Mesenteric fat pad (tissue), 1 donor: ENCODE measurements around the gene TNFRSF11A. TPM values are rescaled to one million over a fixed set of nuclear protein-coding genes. Genes with fewer than 3 reads are reported as not detected.

Experiments
- DNase-seq: peaks from one replicate; pipeline ENCODE4 v3.0.0-alpha.2; 2020; ENCODE audit warnings: low spot score
- long read RNA-seq: library from polyadenylated mRNA; unstranded; transcript quantifications from one replicate; pipeline ENCODE4 v2.0.0, GENCODE V29; 2020
- total RNA-seq: library from RNA; stranded (reverse); fragmentation: NEBNext Ultra II Directional; extraction: Animal tissue kit (Norgen Biotek cat#: 25700); gene quantifications from one replicate; pipeline ENCODE4 v1.2.1, GENCODE V29; 2021
- donor health status: DM: yes; HTN: yes; CAD: no.

Gene TNFRSF11A
- 17.1 TPM for total RNA-seq
- long read RNA-seq, partial matches to known transcripts: 3 of 3 reads
- long read RNA-seq, other reads (novel, unspliced or antisense): 0 of 3 reads

DNA sequence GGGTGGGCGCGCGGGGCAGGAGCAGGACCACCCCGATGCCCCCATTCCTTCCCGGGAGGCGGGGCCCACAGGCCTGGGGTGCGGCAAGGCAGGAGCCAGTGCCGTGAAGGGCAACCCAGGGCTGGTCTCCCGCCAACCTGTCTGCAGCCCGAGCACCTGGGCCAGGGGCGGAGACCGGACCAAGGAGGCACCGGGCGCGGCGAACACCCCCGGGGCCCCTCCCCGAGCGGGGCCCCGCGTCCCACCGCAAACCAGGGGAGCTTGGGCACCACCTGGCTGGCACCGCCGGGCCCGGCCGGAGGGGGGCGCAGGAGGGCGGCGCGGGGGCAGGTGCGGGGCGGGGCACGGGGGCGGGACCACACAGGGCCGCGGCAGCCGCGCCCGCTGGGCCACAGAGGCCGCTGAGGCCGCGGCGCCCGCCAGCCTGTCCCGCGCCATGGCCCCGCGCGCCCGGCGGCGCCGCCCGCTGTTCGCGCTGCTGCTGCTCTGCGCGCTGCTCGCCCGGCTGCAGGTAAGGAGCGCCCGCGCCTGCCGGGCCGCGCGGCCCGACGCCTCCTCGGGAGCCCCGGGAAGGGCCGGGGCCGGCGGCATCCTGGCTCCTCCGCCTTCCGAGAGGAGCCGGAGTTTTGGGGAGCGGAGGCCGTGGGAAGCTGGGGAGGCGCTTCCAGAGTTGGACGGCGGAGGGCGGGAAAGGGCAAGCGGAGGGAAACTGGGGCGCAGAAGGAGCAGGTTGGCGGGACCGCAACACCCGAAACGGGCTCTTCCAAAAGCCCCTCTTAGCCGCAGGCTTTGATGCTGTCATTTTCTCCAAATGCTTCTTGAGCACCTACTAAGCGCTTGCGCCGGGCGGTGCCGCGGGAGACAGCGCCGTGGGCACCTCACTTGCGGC, at the start of gene TNFRSF11A:
TNFRSF11A (plus strand) TSS at position 394 of the 889 bp plus-strand sequence; CDS start at position 437, 43 bp downstream.
- no peak for DNase-seq

DNA sequence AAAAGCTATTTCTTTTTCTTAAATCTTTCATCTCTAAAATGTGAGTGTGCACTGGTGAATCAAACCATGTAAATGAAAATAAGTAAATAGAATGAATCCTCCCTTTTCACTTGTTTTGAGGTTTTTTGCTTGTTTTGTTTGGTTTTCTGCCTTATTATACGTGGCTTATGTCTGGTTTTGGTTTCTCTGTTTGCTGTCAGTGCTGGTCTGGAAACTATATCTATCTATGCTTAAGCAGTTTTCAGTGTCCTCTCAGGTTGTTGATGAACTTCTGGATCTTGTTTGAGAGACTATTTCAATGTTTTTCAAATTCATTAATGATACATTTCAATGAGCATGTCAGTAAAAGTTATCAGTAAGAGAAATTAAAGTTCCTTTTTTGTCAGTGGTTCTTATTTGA, 48.1 kb upstream of the TNFRSF11A start:
- DNase-seq: no peak

DNA sequence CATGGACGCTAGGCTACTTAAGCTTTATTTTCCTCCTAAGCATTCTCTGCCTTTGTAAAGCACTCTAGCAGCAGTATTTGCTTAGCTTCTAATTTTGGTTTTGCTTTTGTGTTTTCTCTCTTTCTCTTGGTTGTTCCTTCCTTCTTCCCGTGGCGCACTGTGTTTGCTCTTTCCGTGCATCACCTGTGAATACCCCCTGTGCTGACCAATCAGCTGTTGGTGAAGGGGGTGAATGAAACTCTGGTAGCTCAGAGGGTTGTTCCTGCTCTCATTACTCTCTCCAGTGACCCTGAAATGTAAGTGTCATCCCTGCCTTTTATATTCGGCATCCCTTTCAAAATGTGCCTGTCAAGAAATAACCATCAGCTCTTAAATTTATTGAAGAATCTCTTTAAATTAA, 45.5 kb upstream of the TNFRSF11A start:
- no peak for DNase-seq

DNA sequence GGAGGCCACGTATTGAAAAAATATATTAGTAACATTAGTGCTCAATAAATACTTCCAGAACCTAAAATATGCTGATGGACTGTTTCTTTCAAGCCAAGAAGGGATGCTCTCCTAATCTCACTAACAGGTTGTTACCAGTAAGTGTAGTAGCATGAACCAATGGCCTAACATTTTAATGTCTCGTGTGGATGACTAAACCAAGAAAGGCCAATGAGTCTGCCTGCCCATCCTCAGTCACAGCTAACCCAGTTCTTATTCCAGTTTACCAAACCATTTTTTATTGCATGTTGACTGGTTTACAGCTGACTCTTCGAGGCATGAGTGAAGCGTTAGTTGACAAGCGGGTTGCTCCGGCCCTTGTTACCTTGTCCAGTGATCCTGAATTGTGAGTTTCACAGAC, 45.1 kb upstream of the TNFRSF11A start:
- no peak for DNase-seq

DNA sequence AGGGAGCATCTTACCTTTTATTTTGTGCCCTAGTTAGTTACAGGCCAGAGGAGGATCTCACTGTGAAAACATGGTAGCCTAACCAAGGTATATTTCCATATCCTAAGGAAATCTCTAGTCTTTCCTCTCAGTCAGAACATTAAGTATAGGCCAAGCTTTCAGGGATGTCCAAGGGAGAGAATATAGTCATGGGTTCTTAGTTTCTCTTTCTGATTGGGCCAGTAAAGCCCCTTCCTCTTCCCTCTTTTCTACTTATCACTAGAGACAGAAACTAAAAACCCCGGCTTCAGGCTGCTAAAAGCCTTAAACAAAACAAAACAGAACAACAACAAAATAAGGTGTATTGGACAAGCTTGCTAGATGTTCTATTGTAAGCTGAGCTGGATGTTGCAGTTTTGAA, 44.3 kb upstream of the TNFRSF11A start:
- DNase-seq: no peak

DNA sequence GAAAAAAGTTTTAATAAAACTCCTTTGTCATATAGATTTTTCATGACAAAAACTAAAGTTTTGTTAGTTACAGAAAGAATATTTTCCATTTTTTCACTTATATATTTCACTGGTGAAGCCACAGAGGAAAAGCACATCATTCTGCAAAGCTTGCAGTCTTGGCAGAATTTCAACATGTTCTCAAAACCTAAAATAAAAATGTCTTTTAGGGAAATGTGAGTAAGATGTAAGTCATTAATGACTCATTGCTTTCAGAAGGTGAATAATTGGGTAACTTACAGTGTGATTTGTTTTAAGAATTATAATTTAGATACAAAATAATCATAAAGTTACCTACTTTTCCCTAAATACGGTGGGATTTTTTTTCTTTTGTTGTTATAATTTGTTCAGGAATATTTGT, 43.4 kb upstream of the TNFRSF11A start:
- no peak for DNase-seq

DNA sequence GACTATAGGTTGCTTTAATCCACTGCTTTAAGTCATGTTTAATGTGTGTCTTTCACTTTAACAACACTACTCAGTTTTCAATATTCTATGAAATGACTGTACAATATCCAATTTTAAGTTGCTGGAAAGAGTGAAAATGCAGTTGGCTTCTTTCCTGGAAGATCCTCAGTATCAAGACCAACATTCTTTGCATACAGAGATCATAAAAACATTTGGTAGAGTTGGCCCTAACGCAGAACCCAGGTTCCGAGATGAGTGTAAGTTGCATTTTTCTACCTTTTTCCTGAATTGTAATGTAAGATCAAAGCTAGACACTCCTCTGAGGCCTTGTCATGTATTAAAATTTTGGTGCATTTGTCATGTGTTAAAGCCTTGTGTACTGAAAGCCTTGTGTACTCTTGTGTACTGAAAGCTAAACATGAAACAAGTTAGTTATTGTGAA, 42.9 kb upstream of the TNFRSF11A start:
- no peak for DNase-seq

DNA sequence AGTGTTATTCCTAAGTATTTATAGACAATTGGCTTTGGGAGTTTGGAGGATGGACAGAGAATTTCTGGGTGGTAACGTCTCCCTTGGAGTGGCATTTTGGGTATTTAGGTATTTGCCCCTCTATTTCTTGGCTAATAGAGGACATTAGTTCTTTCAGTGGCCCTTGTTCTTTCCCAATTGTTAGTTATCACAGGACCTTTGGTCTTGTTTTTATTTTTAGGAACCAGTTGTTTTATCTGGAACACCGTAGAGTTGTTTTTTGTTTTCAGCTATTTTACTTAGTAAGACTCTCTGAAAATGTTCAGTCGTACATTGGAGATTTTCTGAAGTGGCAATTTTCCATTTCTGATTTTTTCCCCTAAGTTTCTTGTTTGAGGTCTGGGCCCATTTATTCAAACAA, 40.5 kb upstream of the TNFRSF11A start:
- DNase-seq: no peak

DNA sequence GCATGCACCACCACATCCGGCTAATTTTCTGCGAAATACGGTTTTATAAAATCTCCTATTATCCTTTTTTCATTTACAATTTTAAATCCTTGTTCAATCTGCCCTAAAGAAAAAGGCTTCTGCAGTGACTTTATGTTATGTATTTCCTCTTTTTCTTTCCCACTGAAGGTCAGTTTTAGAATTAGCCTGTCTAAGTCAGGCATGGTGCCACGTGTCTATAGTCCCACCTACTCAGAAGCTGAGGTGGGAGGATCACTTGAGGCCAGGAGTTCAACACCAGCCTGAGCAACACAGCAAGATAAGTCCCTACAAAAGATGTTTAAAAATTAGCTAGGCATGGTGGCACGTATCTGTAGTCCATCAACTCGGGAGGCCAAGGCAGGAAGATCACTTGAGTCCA, 39.8 kb upstream of the TNFRSF11A start:
- DNase-seq: no peak

DNA sequence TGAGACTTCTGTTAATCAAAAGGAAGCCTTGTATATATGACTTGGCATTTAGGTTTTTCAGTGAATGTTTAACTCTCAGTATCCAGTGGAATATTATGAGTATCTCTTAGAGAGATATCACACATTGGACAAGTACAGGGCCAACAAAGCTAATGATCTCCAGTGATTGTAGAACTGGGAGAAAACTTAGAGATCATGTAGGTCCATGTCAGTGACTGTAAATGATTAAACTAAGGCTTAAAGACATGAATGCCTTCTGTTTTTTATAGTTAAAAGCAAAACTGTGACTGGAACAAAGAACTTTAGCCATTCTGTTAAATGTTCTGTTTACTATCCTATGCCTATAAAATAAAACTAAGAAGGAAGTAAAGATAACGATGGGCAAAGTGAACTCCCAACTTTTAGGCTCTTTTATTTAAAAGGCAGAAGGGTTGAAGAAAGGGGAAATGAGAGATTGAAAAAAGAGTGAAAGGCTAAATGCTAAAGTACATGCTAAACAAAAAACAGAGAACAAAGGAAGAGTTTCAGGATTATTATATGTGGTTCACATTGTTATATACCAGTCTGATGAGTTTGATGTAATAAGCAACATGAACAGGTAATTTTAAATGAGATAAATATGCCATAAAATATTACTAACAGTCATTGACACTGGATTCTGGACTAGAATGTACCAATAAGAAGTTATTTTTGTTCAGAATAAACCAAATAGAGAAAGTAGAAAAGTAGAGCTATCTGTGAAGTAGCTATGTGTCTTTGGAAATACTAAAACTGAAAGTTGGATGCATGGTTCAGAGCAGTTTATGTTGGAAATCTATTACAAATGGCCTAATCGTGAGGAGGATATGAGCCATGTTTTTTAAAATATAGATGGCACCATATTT, 37.1 kb upstream of the TNFRSF11A start:
- DNase-seq: no peak

DNA sequence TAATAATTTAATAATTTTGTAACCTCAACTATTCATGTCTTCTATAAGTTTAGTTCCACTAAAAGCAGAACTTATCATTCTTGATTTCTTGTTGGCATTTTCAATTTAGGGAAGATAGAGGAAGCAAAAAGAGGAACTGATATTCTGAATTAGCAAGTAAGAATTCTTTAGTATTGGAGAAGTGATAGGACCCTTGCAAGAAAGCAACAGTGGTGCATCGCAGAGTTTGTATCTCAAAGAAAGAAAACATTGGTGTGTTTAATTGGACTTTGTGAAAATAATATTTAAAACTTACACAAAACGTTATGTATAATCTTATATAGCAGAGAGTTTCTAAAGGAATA, 36.5 kb upstream of the TNFRSF11A start:
- DNase-seq: no peak

- DNase-seq: no peak
These were observed 36.1 kb upstream of the TNFRSF11A start for GRCh38 chr18:62289047-62289446.

- no peak for DNase-seq
These were observed 31.0 kb upstream of the TNFRSF11A start for GRCh38 chr18:62294073-62294472.

GRCh38 chr18:62300359-62300963, 24.6 kb upstream of the TNFRSF11A start:
- DNase-seq: no peak

- DNase-seq: no peak
These were observed 23.8 kb upstream of the TNFRSF11A start for GRCh38 chr18:62301322-62301721.

DNA sequence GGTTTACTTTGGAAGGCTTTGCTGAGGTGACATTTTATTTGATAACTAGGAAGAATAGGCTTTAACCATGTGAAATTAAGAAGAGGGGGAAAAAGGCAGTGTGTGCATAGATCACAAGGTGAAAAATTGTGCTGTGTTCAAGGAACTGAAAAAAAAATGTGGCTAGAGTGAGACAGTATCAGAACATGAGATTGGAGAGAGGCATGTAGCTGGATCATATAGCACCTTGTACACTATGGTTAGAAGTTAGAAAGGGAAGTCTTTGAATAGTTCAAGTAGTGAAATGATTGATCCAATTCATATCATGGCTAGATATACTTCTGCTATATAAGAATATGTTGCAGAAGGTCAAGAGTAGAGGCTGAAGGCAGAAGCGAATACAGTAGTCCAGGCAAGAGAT, 12.3 kb upstream of the TNFRSF11A start:
- DNase-seq: no peak

DNA sequence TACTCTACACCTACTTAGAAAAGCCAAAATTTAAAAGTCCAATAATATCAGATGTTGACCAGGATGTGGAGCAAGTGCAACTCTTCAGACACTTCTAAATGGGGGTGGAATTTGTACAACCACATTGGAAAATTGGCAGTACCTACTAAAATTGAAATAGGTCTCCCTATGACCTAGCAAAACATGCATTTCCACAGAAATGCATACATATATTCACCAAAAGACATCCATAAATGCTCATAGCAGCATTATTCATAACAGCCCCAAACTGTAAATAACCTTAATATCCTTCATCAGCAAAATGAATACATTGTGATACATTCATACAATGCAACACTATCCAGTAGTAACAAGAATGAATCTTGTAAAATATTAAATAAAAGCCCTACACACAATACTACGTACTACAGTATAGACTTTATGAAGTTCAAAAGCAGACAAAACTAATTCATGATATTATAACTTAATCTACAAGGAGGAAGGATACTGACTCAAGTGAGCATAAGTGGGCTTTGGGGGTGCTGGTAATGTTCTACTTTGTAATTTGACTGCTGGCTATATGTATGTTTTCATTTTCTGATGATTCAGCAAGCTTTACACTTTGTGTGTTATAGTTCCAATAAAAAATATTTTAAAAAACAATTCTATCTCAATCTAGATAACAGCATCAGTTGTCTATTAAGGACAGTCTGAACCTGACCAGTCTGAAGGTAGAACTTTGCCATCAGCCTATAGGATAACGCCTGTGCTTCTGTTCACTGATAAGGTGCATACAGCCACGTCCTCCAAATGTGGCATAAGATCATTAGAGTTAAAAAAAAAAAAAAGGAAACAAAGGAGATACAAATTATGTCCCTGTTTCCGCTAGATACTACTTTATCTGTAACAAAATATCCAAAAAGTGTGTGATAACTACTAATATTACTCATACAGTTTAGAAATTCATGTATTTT, 6.6 kb upstream of the TNFRSF11A start:
- no peak for DNase-seq

DNA sequence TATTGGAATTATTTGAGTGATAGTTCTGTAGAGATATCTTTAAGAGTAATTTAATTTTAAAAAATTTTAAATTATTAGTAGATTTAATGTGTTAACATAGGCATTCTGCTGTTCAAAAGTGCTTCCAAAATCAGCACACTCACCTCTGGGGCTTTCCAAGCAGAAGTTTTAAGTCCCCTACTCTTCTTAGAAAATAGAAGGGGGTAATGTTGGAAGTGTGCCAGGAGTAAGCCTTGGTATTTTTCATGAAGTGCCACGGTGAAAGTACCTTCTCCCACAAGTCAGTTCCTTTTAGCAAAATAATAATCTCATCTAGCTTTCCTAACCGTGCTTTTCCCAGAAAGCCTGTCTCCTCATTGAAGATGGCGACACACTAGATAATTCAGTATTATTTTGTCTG, 3.9 kb upstream of the TNFRSF11A start:
- no peak for DNase-seq

GRCh38 chr18:62323483-62324180, 1.5 kb upstream of the TNFRSF11A start:
- no peak for DNase-seq
